Right lobe of liver (tissue), 6 donors: ENCODE results near the gene SHISAL2A. TPM values are rescaled to one million over a fixed set of nuclear protein-coding genes. Genes with fewer than 3 reads are reported as not detected.
A peak's percentile ranks its signal among the peaks of the same experiment; 100 is the strongest.

Source experiments
- ATAC-seq, 4 donors: fragments of 200-7000 bp; cut with Tn5 transposase; one replicate each; pipeline ENCODE4 v1.9.1; 2020; ENCODE audit warnings: mild to moderate bottlenecking in 4 of 4, moderate library complexity in 4 of 4
- DNase-seq, 3 donors: peaks; one replicate each; pipeline ENCODE4 v3.0.0-alpha.2; 2020
- H3K27ac ChIP-seq, 3 donors: fragments of 200-600 bp; one replicate each; pipeline ENCODE4 v1.8.0; 2022
- H3K27me3 ChIP-seq, 2 donors: fragments of 200-600 bp; one replicate each; pipeline ENCODE4 v1.8.0; 2022
- H3K36me3 ChIP-seq, 4 donors: fragments of 200-600 bp; sonication (generic) in 1 of 4; one replicate each; pipeline versions ENCODE4 v1.5.1 to v1.8.0; 2017 to 2022; ENCODE audit warnings: control low read depth in 1 of 4
- H3K4me1 ChIP-seq, 4 donors: fragments of 200-600 bp; sonication (generic) in 1 of 4; one replicate each; pipeline versions ENCODE4 v1.5.1 to v1.8.0; 2017 to 2022; ENCODE audit warnings: control low read depth in 1 of 4
- H3K4me3 ChIP-seq, 3 donors: fragments of 200-600 bp; one replicate each; pipeline ENCODE4 v1.8.0; 2022
- H3K9me3 ChIP-seq, 4 donors: fragments of 200-600 bp; sonication (generic) in 1 of 4; one replicate each; pipeline versions ENCODE4 v1.5.1 to v1.8.0; 2017 to 2022; ENCODE audit warnings: control low read depth in 1 of 4
- POLR2A ChIP-seq: fragments of 450-650 bp; IDR thresholded peaks from one replicate; pipeline ENCODE4 v1.6.1; 2017; ENCODE audit warnings: antibody characterized with exemption, mild to moderate bottlenecking
- WGBS: methylation state at CpG from one replicate; pipeline ENCODE4 v1.1.6; 2018; ENCODE audit warnings: low coverage, low lambda C conversion rate; ENCODE audit not compliant: insufficient coverage; ENCODE audit errors: missing lambda C conversion rate; 5-methylcytosine and 5-hydroxymethylcytosine counted together
- intact Hi-C, 2 donors: fragments of 100-400 bp; cut with DNase I; formaldehyde crosslinking; loops; one replicate each; pipeline versions ENCODE4 v1.11.2 to v1.14.1; 2022
- total RNA-seq, 6 experiments: library from RNA; depleted of rRNA in 2 of 6; stranded (reverse); fragments of >200 nt in 2 of 6; fragmentation: NEBNext Ultra II Directional in 3 of 6; extraction: Animal tissue kit (Norgen Biotek cat#: 25700) in 3 of 6; gene quantifications; one replicate each; pipeline versions ENCODE4 v1.1.0 to v1.2.4, GENCODE V29; 2016 to 2023
- TF ChIP-seq, protein P1 (sequence below), 4 donors: fragments of 200-600 bp in 3 of 4; fragments of 450-650 bp in 1 of 4; IDR thresholded peaks; one replicate each; pipeline versions ENCODE4 v1.5.1 to v1.8.0; 2016 to 2022; ENCODE audit warnings: antibody characterized with exemption in 4 of 4, mild to moderate bottlenecking in 2 of 4
- donor health status: DM: no; HTN: yes; CAD: no.
- donor health status: DM: no; HTN: no; CAD: no.
- donor health status: DM: no; HTN: no; CAD: no.
- donor health status: DM: no; HTN: yes; CAD: no.
- donor health status: DM: no; HTN: yes; CAD: no.

SHISAL2A gene
- total RNA-seq, 6 experiments from 2014 or later = not detected

DNA sequence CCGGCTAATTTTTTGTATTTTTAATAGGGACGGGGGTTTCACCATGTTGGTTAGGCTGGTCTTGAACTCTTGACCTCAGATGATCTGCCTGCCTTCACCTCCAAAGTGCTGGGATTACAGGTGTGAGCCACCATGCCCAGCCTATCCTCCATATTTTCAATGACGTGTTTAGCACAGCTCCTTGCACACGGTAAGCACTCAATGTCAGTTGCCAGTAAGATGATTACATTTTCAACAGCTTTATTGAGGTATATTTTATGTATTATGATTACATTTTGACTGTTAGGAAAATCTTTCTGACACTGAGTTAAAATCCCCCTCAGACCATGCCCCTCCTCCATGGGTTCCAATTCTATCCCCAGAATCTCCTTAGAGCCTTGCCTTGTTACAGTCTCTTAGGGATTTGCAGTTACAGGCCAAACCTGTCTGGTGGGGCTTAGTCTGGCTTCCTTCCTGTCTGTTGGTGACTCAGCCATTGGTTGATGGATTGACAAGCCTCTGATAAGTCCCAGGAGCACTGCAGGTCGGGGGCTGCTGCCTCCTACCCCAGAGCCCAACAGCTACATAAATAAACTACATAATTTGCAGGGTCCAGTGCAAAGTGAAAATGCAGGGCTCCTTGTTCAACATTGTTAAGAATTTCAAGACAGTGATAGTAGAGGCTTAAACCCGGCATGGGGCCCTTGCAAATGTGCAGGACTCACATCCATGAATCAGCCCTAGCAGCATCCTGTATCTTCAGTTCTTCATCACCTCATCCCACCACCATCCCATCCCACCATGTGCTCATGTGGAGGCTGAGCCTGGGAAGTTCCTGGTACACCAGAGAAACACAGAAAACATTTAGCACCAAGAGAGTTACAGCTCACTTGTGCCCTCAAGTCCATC is 41.8 kb downstream of the SHISAL2A start:
- 78% methylated on average over 5 of the region's 6 CpGs for WGBS
- Histone ChIP-seq H3K27me3 (no peaks in the 10 kb centered on the region), H3K36me3 (no peaks in the 10 kb centered on the region), H3K4me1 (peaks cover 0 to 35% (median 11%) of the 10 kb centered on the region in 4 donors), H3K9me3 (no peaks in the 10 kb centered on the region), H3K4me3 (no peak overlapping the region), H3K27ac (no peak overlapping the region)
- TF ChIP-seq POLR2A = no peak
- TF ChIP-seq, protein P1, sequence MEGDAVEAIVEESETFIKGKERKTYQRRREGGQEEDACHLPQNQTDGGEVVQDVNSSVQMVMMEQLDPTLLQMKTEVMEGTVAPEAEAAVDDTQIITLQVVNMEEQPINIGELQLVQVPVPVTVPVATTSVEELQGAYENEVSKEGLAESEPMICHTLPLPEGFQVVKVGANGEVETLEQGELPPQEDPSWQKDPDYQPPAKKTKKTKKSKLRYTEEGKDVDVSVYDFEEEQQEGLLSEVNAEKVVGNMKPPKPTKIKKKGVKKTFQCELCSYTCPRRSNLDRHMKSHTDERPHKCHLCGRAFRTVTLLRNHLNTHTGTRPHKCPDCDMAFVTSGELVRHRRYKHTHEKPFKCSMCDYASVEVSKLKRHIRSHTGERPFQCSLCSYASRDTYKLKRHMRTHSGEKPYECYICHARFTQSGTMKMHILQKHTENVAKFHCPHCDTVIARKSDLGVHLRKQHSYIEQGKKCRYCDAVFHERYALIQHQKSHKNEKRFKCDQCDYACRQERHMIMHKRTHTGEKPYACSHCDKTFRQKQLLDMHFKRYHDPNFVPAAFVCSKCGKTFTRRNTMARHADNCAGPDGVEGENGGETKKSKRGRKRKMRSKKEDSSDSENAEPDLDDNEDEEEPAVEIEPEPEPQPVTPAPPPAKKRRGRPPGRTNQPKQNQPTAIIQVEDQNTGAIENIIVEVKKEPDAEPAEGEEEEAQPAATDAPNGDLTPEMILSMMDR (IDR thresholded peaks at IDR 0.05) = no peak
- DNase-seq (peak in 1 of 3 donors; percentile 7), ATAC-seq (no peak)
- intact Hi-C loops = no loop called here

DNA sequence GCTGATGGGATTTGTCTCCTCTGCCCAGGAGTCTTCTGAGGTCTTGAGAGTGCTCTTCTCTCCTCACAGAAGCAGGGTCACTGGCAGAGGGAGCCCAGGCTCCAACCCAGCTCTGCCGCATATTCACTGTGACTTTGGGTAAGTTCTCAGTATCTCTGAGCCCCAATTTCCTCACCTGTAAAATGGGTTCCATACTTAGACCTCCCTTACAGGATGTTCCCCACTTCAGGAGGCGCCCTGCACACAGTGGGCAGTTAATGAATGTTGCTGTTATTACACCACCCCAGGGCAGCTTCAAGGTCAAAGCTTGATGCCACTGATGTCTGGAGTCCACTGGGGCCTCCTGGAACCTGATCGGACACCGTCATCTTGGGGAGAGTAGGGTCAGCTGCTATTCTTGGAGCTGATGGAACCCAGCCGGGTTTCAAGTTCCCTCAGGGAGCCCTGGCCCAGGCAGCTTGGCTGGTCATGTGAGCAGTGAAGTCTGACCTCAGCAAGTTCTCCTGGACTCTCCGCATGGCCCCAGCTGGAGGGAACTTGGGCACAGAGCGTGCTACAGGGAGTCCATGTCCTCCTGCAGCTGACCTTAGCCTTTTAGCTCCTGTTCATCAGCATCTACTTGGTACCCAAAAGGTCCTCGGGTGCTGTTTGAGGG is 43.4 kb downstream of the SHISAL2A start:
- ATAC-seq (peak; percentile 54 to 77 (median 65)), DNase-seq (peak; percentile 51 to 73 (median 62))
- Histone ChIP-seq H3K27ac (peak overlapping the region in 1 of 3 donors; percentile 62), H3K4me3 (no peak overlapping the region), H3K9me3 (no peaks in the 10 kb centered on the region), H3K36me3 (no peaks in the 10 kb centered on the region), H3K4me1 (peaks cover 0 to 39% (median 13%) of the 10 kb centered on the region in 4 donors), H3K27me3 (no peaks in the 10 kb centered on the region)
- intact Hi-C loops = no loop called here
- 62% methylated on average over 5 of the region's 8 CpGs for WGBS
- TF ChIP-seq, protein P1 (IDR thresholded peaks at IDR 0.05) = no peak
- no peak for TF ChIP-seq POLR2A

- Histone ChIP-seq H3K27me3 (no peaks in the 10 kb centered on the region), H3K36me3 (no peaks in the 10 kb centered on the region), H3K4me3 (no peak overlapping the region), H3K27ac (peak overlapping the region in 1 of 3 donors; percentile 62), H3K9me3 (no peaks in the 10 kb centered on the region), H3K4me1 (peaks cover 0 to 39% (median 13%) of the 10 kb centered on the region in 4 donors)
- intact Hi-C loops = no loop called here
- 41% methylated on average over 6 of the region's 6 CpGs for WGBS
- ATAC-seq (peak; percentile 90 to 93 (median 92)), DNase-seq (peak; percentile 44 to 85 (median 62))
- no peak for TF ChIP-seq POLR2A
- TF ChIP-seq, protein P1 (IDR thresholded peaks at IDR 0.05) = no peak
These were observed 44.3 kb downstream of the SHISAL2A start for GRCh38 chr1:52677076-52677806.

GRCh38 chr1:52679048-52679447 is 46.1 kb downstream of the SHISAL2A start:
- intact Hi-C loops = no loop called here
- TF ChIP-seq, protein P1 (IDR thresholded peaks at IDR 0.05) = no peak
- TF ChIP-seq POLR2A = no peak
- H3K27me3 ChIP-seq = no peaks in the 10 kb centered on the region
- no CpG with 5 or more reads among the region's 1 CpG for WGBS
- DNase-seq (peak in 1 of 3 donors; percentile 23), ATAC-seq (no peak)
- H3K27ac ChIP-seq = no peak overlapping the region
- peaks cover 0 to 39% (median 13%) of the 10 kb centered on the region in 4 donors for H3K4me1 ChIP-seq
- H3K9me3 ChIP-seq = no peaks in the 10 kb centered on the region
- no peak overlapping the region for H3K4me3 ChIP-seq
- H3K36me3 ChIP-seq = no peaks in the 10 kb centered on the region
